ENCODE measurements around the gene LRRC70. TPM values are rescaled to one million over a fixed set of nuclear protein-coding genes. Genes with fewer than 3 reads are reported as not detected.

Gene LRRC70
- total RNA-seq: 1 to 10 TPM; 1.0 to 4.5 (median 3.0) TPM

GRCh38 chr5:62578540-62578939 is at the start of gene LRRC70:
Gene LRRC70 (plus strand): TSS chr5:62578819. CDS start chr5:62579439, 620 bp downstream.
- intact Hi-C loops (cut with DNase I; ENCODE audit: low total_unique reads): no loop called here
- WGBS, 2 donors: 53 to 66% methylated on average over 4 of the region's 4 CpGs
- H3K4me3 ChIP-seq (ENCODE audit: low read depth, poor library complexity, severe bottlenecking): no peak within 1 kb of the TSS
- TF ChIP-seq CTCF (IDR thresholded peaks at IDR 0.05) (no peak), POLR2A (IDR thresholded peaks at IDR 0.05) (no peak)
- DNase-seq (ENCODE audit: low spot score in 2 of 2): no peak

GRCh38 chr5:62533597-62533996 is 45.0 kb upstream of the LRRC70 start:
- H3K4me3 ChIP-seq (ENCODE audit: low read depth, poor library complexity, severe bottlenecking): no peak overlapping the region
- 93 to 98% methylated on average over 2 of the region's 2 CpGs for WGBS, 2 donors
- intact Hi-C loops (cut with DNase I; ENCODE audit: low total_unique reads): no loop called here
- TF ChIP-seq CTCF (IDR thresholded peaks at IDR 0.05) (no peak), POLR2A (IDR thresholded peaks at IDR 0.05) (no peak)
- no peak for DNase-seq (ENCODE audit: low spot score in 2 of 2)

- DNase-seq (ENCODE audit: low spot score in 2 of 2): no peak
- 46 to 72% methylated on average over 4 of the region's 4 CpGs for WGBS, 2 donors
- no peak overlapping the region for H3K4me3 ChIP-seq (ENCODE audit: low read depth, poor library complexity, severe bottlenecking)
- intact Hi-C loops (cut with DNase I; ENCODE audit: low total_unique reads): no loop called here
- no peak for TF ChIP-seq POLR2A (IDR thresholded peaks at IDR 0.05)
Measured at GRCh38 chr5:62534461-62535236, 44.0 kb upstream of the LRRC70 start.

GRCh38 chr5:62536232-62536631 is 42.4 kb upstream of the LRRC70 start:
- DNase-seq (ENCODE audit: low spot score in 2 of 2): no peak
- 98% methylated on average over 2 of the region's 2 CpGs for WGBS, 2 donors
- TF ChIP-seq CTCF (IDR thresholded peaks at IDR 0.05) (no peak), POLR2A (IDR thresholded peaks at IDR 0.05) (no peak)
- intact Hi-C loops (cut with DNase I; ENCODE audit: low total_unique reads): no loop called here
- no peak overlapping the region for H3K4me3 ChIP-seq (ENCODE audit: low read depth, poor library complexity, severe bottlenecking)

- no peak overlapping the region for H3K4me3 ChIP-seq (ENCODE audit: low read depth, poor library complexity, severe bottlenecking)
- no peak for DNase-seq (ENCODE audit: low spot score in 2 of 2)
- TF ChIP-seq POLR2A (IDR thresholded peaks at IDR 0.05) (no peak), CTCF (IDR thresholded peaks at IDR 0.05) (no peak)
- intact Hi-C loops (cut with DNase I; ENCODE audit: low total_unique reads): no loop called here
- WGBS, 2 donors: 94 to 96% methylated on average over 2 of the region's 2 CpGs
Measured at GRCh38 chr5:62536783-62537182, 41.8 kb upstream of the LRRC70 start.

- 87 to 93% methylated on average over 9 of the region's 9 CpGs for WGBS, 2 donors
- TF ChIP-seq CTCF (IDR thresholded peaks at IDR 0.05): no peak
- no peak for TF ChIP-seq POLR2A (IDR thresholded peaks at IDR 0.05)
- intact Hi-C loops (cut with DNase I; ENCODE audit: low total_unique reads): no loop called here
- no peak overlapping the region for H3K4me3 ChIP-seq (ENCODE audit: low read depth, poor library complexity, severe bottlenecking)
- DNase-seq (ENCODE audit: low spot score in 2 of 2): no peak
Measured at GRCh38 chr5:62538017-62538942, 40.3 kb upstream of the LRRC70 start.
